DND-41 (cell line): Measurements from ENCODE around the gene CCDC192.

ENCODE experiments used
- ATAC-seq: fragments of 200-7000 bp; cut with Tn5 transposase; 3 replicates; pipeline ENCODE4 v1.9.1; 2021; ENCODE audit warnings: low read depth; ENCODE audit not compliant: insufficient read depth
- DNase-seq: peaks from one replicate; pipeline ENCODE4 v3.0.0-alpha.2; 2020
- H2AFZ ChIP-seq: 2 replicates; pipeline ENCODE4 v1.6.0; 2012; ENCODE audit warnings: low read depth, low read length
- H3K27ac ChIP-seq: 2 replicates; pipeline ENCODE4 v1.5.1; 2012; ENCODE audit warnings: low read length, inconsistent platforms
- H3K27me3 ChIP-seq: fragments of 200-600 bp; sonication (generic); 2 replicates; pipeline ENCODE4 v1.6.0; 2012; ENCODE audit warnings: low read length, mild to moderate bottlenecking, inconsistent platforms; ENCODE audit not compliant: insufficient read depth, poor library complexity
- H3K36me3 ChIP-seq: 2 replicates; pipeline ENCODE4 v1.5.1; 2012; ENCODE audit warnings: low read length, inconsistent platforms; ENCODE audit not compliant: insufficient read depth
- H3K4me1 ChIP-seq: 2 replicates; pipeline ENCODE4 v1.5.1; 2012; ENCODE audit warnings: mild to moderate bottlenecking, low read length; ENCODE audit not compliant: insufficient read depth
- H3K4me2 ChIP-seq: 2 replicates; pipeline ENCODE4 v1.6.0; 2012; ENCODE audit warnings: mild to moderate bottlenecking, moderate library complexity, low read length, inconsistent platforms; ENCODE audit not compliant: insufficient read depth
- H3K4me3 ChIP-seq, 2 experiments: fragments of 200-600 bp in 1 of 2; shearing (Covaris generic) in 1 of 2; 2 replicates each; pipeline ENCODE4 v1.5.1; 2012 to 2016; ENCODE audit warnings: inconsistent platforms in 2 of 2, low read length in 2 of 2, mild to moderate bottlenecking in 2 of 2, low read depth in 1 of 2, moderate library complexity in 1 of 2
- H3K79me2 ChIP-seq: 2 replicates; pipeline ENCODE4 v1.6.0; 2012; ENCODE audit warnings: low read length, inconsistent platforms; ENCODE audit not compliant: insufficient read depth
- H3K9ac ChIP-seq: 2 replicates; pipeline ENCODE4 v1.6.0; 2012; ENCODE audit warnings: low read depth, mild to moderate bottlenecking, inconsistent platforms, low read length, moderate library complexity
- H3K9me3 ChIP-seq: 2 replicates; pipeline ENCODE4 v1.5.1; 2012; ENCODE audit warnings: low read length, moderate library complexity, mild to moderate bottlenecking, inconsistent platforms; ENCODE audit not compliant: insufficient read depth, severe bottlenecking
- H4K20me1 ChIP-seq: 2 replicates; pipeline ENCODE4 v1.6.0; 2012; ENCODE audit warnings: low read length; ENCODE audit not compliant: insufficient read depth
- CTCF ChIP-seq: IDR thresholded peaks from 2 replicates; pipeline ENCODE4 v1.5.1; 2012; ENCODE audit warnings: borderline replicate concordance, low read length, moderate library complexity, mild to moderate bottlenecking; ENCODE audit not compliant: poor library complexity, severe bottlenecking; ENCODE audit errors: extremely low read depth
- EZH2 ChIP-seq: IDR thresholded peaks from 3 replicates; pipeline ENCODE4 v1.6.1; 2012; ENCODE audit warnings: borderline replicate concordance, low read depth, mild to moderate bottlenecking, moderate library complexity, low read length, inconsistent platforms; ENCODE audit not compliant: severe bottlenecking

The CCDC192 gene

GRCh38 chr5:127961763-127962145 lies 258.6 kb downstream of the CCDC192 start:
- no peaks in the 10 kb centered on the region for H3K36me3 ChIP-seq
- H3K9ac ChIP-seq, result no peak overlapping the region
- H3K9me3 ChIP-seq, result no peaks in the 10 kb centered on the region
- no peak overlapping the region for H3K27ac ChIP-seq
- H2AFZ ChIP-seq, result no peak overlapping the region
- peaks cover 33% of the 10 kb centered on the region for H3K4me1 ChIP-seq
- no peaks in the 10 kb centered on the region for H3K79me2 ChIP-seq
- DNase-seq (no peak), ATAC-seq (no peak)
- no peaks in the 10 kb centered on the region for H4K20me1 ChIP-seq
- no peaks in the 10 kb centered on the region for H3K27me3 ChIP-seq
- no peak overlapping the region for H3K4me3 ChIP-seq
- no peak overlapping the region for H3K4me2 ChIP-seq
- TF ChIP-seq EZH2 (no peak), CTCF (no peak)

GRCh38 chr5:127962491-127962890 lies 259.3 kb downstream of the CCDC192 start:
- Histone ChIP-seq H2AFZ (no peak overlapping the region), H3K4me2 (no peak overlapping the region), H3K4me3 (no peak overlapping the region), H3K9me3 (no peaks in the 10 kb centered on the region), H3K79me2 (no peaks in the 10 kb centered on the region), H3K36me3 (no peaks in the 10 kb centered on the region), H3K27ac (no peak overlapping the region), H3K9ac (no peak overlapping the region), H4K20me1 (no peaks in the 10 kb centered on the region), H3K27me3 (no peaks in the 10 kb centered on the region), H3K4me1 (peaks cover 33% of the 10 kb centered on the region)
- ATAC-seq (no peak), DNase-seq (no peak)
- no peak for TF ChIP-seq CTCF
- TF ChIP-seq EZH2, result no peak

GRCh38 chr5:127963233-127963632 lies 260.0 kb downstream of the CCDC192 start:
- ATAC-seq (no peak), DNase-seq (no peak)
- no peaks in the 10 kb centered on the region for H3K9me3 ChIP-seq
- H3K9ac ChIP-seq, result no peak overlapping the region
- H3K79me2 ChIP-seq, result no peaks in the 10 kb centered on the region
- H2AFZ ChIP-seq, result no peak overlapping the region
- H3K4me2 ChIP-seq, result no peak overlapping the region
- peaks cover 33% of the 10 kb centered on the region for H3K4me1 ChIP-seq
- H3K27ac ChIP-seq, result no peak overlapping the region
- no peak overlapping the region for H3K4me3 ChIP-seq
- no peaks in the 10 kb centered on the region for H4K20me1 ChIP-seq
- TF ChIP-seq CTCF (no peak), EZH2 (no peak)
- no peaks in the 10 kb centered on the region for H3K27me3 ChIP-seq
- no peaks in the 10 kb centered on the region for H3K36me3 ChIP-seq

GRCh38 chr5:127963931-127964330 lies 260.7 kb downstream of the CCDC192 start:
- H3K36me3 ChIP-seq, result no peaks in the 10 kb centered on the region
- no peak for DNase-seq
- ATAC-seq, result no peak
- H3K79me2 ChIP-seq, result no peaks in the 10 kb centered on the region
- TF ChIP-seq EZH2 (no peak), CTCF (no peak)
- H2AFZ ChIP-seq, result no peak overlapping the region
- no peak overlapping the region for H3K4me3 ChIP-seq
- H4K20me1 ChIP-seq, result no peaks in the 10 kb centered on the region
- no peak overlapping the region for H3K9ac ChIP-seq
- no peaks in the 10 kb centered on the region for H3K27me3 ChIP-seq
- H3K9me3 ChIP-seq, result no peaks in the 10 kb centered on the region
- H3K27ac ChIP-seq, result no peak overlapping the region
- H3K4me1 ChIP-seq, result peaks cover 27% of the 10 kb centered on the region
- H3K4me2 ChIP-seq, result no peak overlapping the region
